ENCODE data around the gene FBXL13. TPM values are rescaled to one million over a fixed set of nuclear protein-coding genes. Genes with fewer than 3 reads are reported as not detected.
"Not testable (repeated sequence)": the region's sequence is repeated elsewhere in the genome, so short reads cannot be mapped to it uniquely, and the experiment has no call there.

Gene FBXL13
- total RNA-seq, 2 experiments from 2014 or later = 0.15 to 0.17 TPM

- Mint-ChIP-seq H3K27me3 (no peaks in the 10 kb centered on the region), H3K36me3 (ENCODE audit: low read depth) (peaks cover 5% of the 10 kb centered on the region), H3K4me1 (peaks cover 12% of the 10 kb centered on the region), H3K9me3 (no peaks in the 10 kb centered on the region), H3K27ac (no peak overlapping the region), H3K4me3 (no peak overlapping the region)
- no peak for DNase-seq
- ChIA-PET CTCF (no interaction called here), POLR2A (no interaction called here)
Observed at GRCh38 chr7:102811942-102812678, 262.5 kb downstream of the FBXL13 start.

- H3K27ac Mint-ChIP-seq = no peak overlapping the region
- DNase-seq = no peak
- H3K9me3 Mint-ChIP-seq = no peaks in the 10 kb centered on the region
- CTCF ChIA-PET = interaction anchor here (1.2 kb wide), 1 partner anchor 24 kb away, joined by 3 read pairs; no protein-coding TSS in a partner anchor
- peaks cover 5% of the 10 kb centered on the region for H3K36me3 Mint-ChIP-seq (ENCODE audit: low read depth)
- peaks cover 12% of the 10 kb centered on the region for H3K4me1 Mint-ChIP-seq
- H3K4me3 Mint-ChIP-seq = no peak overlapping the region
- no peaks in the 10 kb centered on the region for H3K27me3 Mint-ChIP-seq
- POLR2A ChIA-PET = no interaction called here
Observed at GRCh38 chr7:102810916-102811315, 263.7 kb downstream of the FBXL13 start.

- POLR2A ChIA-PET = no interaction called here
- CTCF ChIA-PET = no interaction called here
- Mint-ChIP-seq H3K27ac (no peak overlapping the region), H3K9me3 (peaks cover 7% of the 10 kb centered on the region), H3K36me3 (ENCODE audit: low read depth) (peaks cover 3% of the 10 kb centered on the region), H3K27me3 (no peaks in the 10 kb centered on the region), H3K4me1 (peaks cover 2% of the 10 kb centered on the region), H3K4me3 (no peak overlapping the region)
- DNase-seq = no peak
Observed at GRCh38 chr7:102806613-102807012, 268.0 kb downstream of the FBXL13 start.

GRCh38 chr7:102795987-102796595 is 278.5 kb downstream of the FBXL13 start:
- H3K36me3 Mint-ChIP-seq (ENCODE audit: low read depth); H3K9me3 Mint-ChIP-seq; H3K4me1 Mint-ChIP-seq; POLR2A ChIA-PET; H3K27me3 Mint-ChIP-seq; H3K27ac Mint-ChIP-seq; DNase-seq; CTCF ChIA-PET; H3K4me3 Mint-ChIP-seq: not testable (repeated sequence)

- POLR2A ChIA-PET; H3K27me3 Mint-ChIP-seq; H3K36me3 Mint-ChIP-seq (ENCODE audit: low read depth); DNase-seq; H3K4me1 Mint-ChIP-seq; H3K4me3 Mint-ChIP-seq; H3K27ac Mint-ChIP-seq; H3K9me3 Mint-ChIP-seq; CTCF ChIA-PET: not testable (repeated sequence)
Observed at GRCh38 chr7:102794567-102794966, 280.0 kb downstream of the FBXL13 start.

- POLR2A ChIA-PET; H3K27ac Mint-ChIP-seq; H3K4me1 Mint-ChIP-seq; CTCF ChIA-PET; DNase-seq; H3K4me3 Mint-ChIP-seq; H3K27me3 Mint-ChIP-seq; H3K36me3 Mint-ChIP-seq (ENCODE audit: low read depth); H3K9me3 Mint-ChIP-seq: not testable (repeated sequence)
Observed at GRCh38 chr7:102791831-102792230, 282.8 kb downstream of the FBXL13 start.

- CTCF ChIA-PET; H3K9me3 Mint-ChIP-seq; H3K27ac Mint-ChIP-seq; POLR2A ChIA-PET; H3K36me3 Mint-ChIP-seq (ENCODE audit: low read depth); H3K4me1 Mint-ChIP-seq; DNase-seq; H3K27me3 Mint-ChIP-seq; H3K4me3 Mint-ChIP-seq: not testable (repeated sequence)
Observed at GRCh38 chr7:102791367-102791766, 283.2 kb downstream of the FBXL13 start.

GRCh38 chr7:102790364-102791100 is 284.1 kb downstream of the FBXL13 start:
- H3K4me3 Mint-ChIP-seq; H3K36me3 Mint-ChIP-seq (ENCODE audit: low read depth); H3K27ac Mint-ChIP-seq; DNase-seq; POLR2A ChIA-PET; CTCF ChIA-PET; H3K9me3 Mint-ChIP-seq; H3K4me1 Mint-ChIP-seq; H3K27me3 Mint-ChIP-seq: not testable (repeated sequence)

- H3K4me1 Mint-ChIP-seq; H3K36me3 Mint-ChIP-seq (ENCODE audit: low read depth); H3K27me3 Mint-ChIP-seq; CTCF ChIA-PET; H3K9me3 Mint-ChIP-seq; POLR2A ChIA-PET; DNase-seq; H3K4me3 Mint-ChIP-seq; H3K27ac Mint-ChIP-seq: not testable (repeated sequence)
Observed at GRCh38 chr7:102788770-102789169, 285.8 kb downstream of the FBXL13 start.

- CTCF ChIA-PET, H3K4me3 Mint-ChIP-seq, H3K4me1 Mint-ChIP-seq, DNase-seq, POLR2A ChIA-PET, H3K27me3 Mint-ChIP-seq, H3K9me3 Mint-ChIP-seq, H3K27ac Mint-ChIP-seq: not testable (repeated sequence)
- H3K36me3 Mint-ChIP-seq (ENCODE audit: low read depth) = peaks cover 14% of the 10 kb centered on the region
Observed at GRCh38 chr7:102780926-102781325, 293.7 kb downstream of the FBXL13 start.

- H3K4me1 Mint-ChIP-seq, H3K27ac Mint-ChIP-seq, H3K4me3 Mint-ChIP-seq, POLR2A ChIA-PET, CTCF ChIA-PET, H3K9me3 Mint-ChIP-seq, DNase-seq, H3K27me3 Mint-ChIP-seq: not testable (repeated sequence)
- H3K36me3 Mint-ChIP-seq (ENCODE audit: low read depth) = peaks cover 14% of the 10 kb centered on the region
Observed at GRCh38 chr7:102778663-102779062, 295.9 kb downstream of the FBXL13 start.

- DNase-seq, H3K27ac Mint-ChIP-seq, H3K9me3 Mint-ChIP-seq, POLR2A ChIA-PET, H3K4me3 Mint-ChIP-seq, CTCF ChIA-PET, H3K4me1 Mint-ChIP-seq, H3K27me3 Mint-ChIP-seq: not testable (repeated sequence)
- peaks cover 14% of the 10 kb centered on the region for H3K36me3 Mint-ChIP-seq (ENCODE audit: low read depth)
Observed at GRCh38 chr7:102776217-102776616, 298.4 kb downstream of the FBXL13 start.

- H3K36me3 Mint-ChIP-seq (ENCODE audit: low read depth); H3K4me3 Mint-ChIP-seq; H3K9me3 Mint-ChIP-seq; H3K27me3 Mint-ChIP-seq; H3K4me1 Mint-ChIP-seq; DNase-seq; POLR2A ChIA-PET; H3K27ac Mint-ChIP-seq; CTCF ChIA-PET: not testable (repeated sequence)
Observed at GRCh38 chr7:102770467-102770866, 304.1 kb downstream of the FBXL13 start.
